DMS 273 treated with DMSO at 0.1 percent for 48 hours (cell line): ENCODE measurements around the gene TRMT11.
"Not testable (repeated sequence)": the region's sequence is repeated elsewhere in the genome, so short reads cannot be mapped to it uniquely, and the experiment has no call there.

Experiments used
- DNase-seq: peaks from one replicate; lab custom pipeline; 2025; lab: John Stamatoyannopoulos, UW

The TRMT11 gene

DNA sequence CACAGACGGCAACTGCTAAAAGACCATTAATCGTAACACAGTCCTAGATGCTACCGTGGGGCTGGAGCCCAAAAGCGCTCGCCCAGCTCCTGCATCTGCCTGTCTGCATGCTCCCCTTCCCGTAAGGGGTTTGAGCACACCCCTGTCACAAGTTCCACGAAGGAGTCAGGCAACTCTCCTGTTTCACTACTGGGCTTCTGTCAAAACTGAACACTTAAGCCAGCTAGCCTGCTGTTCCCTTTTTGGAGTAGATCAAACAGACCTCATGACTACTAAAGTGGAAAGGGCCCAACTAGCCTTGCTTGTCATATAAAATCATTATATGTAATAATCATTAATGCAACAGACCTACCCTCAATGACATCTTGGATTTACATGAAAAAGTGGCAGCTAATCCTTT lies 61.3 kb downstream of the TRMT11 start:
- DNase-seq = no peak

DNA sequence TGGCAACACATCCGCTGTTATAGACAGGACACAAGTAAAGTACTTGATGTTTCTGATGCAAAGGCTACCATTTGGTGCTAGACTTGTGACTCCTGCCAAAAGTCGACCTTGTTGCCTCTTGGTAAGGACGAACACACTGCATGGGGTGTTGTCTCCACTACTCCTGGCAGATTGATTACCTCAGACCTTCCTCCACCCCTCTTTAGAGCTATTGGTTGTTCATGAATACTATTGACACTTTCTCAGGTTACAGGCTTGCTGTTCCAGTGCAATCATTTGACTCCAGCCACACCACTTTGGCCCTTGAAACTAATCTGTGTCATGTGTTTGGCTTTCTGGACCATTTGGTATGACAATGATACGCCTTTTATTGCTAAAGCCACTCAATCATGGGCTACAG lies 62.3 kb downstream of the TRMT11 start:
- no peak for DNase-seq

DNA sequence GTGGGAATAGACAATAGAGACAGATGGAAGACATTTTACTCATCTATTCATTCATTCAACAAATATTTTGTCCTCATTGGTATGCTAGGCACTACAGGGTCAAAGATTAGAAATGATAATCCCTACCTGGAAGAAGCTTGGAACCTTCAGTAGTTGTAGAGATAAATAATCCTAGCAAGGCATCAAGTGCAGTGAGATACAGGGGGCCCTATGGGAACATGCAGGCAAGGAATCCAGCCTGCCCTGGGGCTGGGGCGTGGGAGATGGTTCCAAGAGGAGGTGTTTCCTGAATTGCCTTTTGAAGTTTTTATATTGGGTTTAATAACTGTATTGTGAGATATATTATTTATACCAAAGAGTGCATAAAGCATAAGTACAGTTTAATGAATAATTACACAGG lies 64.5 kb downstream of the TRMT11 start:
- DNase-seq = no peak

DNA sequence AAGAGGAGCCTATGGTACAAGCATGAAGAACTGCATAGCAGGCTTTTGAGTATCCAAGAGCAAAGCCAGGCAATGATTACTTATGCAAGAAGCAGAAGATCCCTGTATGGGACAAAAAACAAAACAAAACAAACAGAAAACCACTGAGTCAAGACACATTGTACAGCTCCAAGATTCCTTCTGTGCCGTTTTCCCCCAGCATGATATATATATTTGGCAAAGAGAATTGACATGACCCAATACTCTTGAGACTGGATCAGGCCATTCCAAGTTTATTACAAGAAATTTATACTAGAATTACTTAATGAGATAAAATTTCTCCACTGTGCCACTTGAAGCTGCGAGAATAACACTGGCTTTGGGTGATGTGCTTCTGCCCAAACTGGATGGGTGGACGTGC lies 65.5 kb downstream of the TRMT11 start:
- DNase-seq = no peak

DNA sequence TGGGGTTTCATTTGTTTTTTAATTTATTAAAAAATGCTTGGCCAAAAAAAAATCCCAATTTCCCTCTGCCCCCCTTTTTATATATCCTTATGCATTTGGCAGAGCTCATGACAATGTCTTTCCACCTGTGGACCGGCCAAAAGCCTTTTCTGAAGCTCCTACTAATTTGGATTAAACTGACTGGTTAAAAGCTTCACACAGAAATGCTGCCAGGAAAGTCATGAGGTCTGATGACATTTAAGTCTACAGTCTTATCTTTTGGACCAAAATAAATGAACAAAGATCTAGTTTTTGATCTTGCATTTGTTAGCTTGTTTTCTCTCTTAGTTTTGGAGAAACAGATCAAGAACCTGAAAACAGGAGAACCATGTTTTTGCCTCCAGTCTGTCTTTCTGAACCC lies 66.1 kb downstream of the TRMT11 start:
- DNase-seq = no peak

DNA sequence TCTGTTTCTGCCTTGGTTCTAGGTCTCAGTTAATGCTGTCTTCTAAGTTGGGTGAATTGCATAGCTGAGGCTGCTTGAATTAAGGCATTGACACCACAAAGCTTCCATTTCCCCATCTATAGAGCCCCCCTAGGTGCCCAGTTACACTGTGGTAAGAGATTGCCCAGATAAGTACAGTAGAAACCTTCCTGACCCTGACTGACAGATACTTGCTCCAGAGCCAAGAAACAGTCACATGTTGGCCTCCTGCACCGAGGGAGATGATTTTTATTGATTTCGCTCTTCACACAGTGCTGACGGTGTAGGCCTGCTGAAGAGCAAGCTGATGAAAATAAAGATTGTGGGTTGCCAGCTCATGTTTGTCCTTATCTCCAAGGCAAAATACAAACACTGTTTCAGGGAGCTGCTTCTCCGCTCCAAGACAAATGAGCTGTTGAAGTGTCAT lies 67.9 kb downstream of the TRMT11 start:
- no peak for DNase-seq

DNA sequence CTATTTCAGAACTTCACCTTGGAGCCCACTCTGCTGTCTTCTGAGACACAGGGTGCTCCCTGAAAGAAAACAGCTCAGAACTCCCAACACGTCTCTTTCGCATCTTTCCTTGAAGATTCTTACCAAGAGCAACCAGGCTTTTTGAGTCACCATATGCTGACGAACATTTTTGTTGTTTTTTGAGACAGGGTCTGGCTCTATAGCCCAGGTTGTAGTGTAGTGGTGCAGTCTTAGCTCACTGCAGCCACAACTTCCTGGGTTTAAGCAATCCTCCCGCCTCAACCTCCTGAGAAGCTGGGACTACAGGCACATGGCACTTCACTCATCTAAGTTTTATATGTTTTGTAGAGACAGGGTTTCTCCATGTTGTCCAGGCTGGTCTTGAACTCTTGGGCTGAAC lies 68.5 kb downstream of the TRMT11 start:
- no peak for DNase-seq

DNA sequence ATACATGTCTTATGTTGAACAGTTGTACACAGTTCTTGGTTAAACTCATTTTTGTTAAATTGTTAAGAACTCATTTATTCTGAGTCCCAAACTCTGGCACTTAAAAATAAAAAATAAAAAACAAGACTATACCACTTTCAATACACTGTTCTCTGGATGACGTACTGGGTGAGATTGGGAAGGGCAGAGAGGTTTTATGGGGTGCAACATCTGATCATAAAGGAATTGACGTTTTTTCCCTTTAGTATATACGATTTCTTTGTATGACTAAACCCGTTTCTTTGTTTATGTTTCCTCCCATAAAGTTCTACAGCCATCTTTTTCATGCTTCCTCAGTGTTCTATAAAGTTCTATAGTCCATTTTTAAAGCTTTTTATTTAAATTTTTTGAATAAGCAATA lies 69.1 kb downstream of the TRMT11 start:
- no peak for DNase-seq

DNA sequence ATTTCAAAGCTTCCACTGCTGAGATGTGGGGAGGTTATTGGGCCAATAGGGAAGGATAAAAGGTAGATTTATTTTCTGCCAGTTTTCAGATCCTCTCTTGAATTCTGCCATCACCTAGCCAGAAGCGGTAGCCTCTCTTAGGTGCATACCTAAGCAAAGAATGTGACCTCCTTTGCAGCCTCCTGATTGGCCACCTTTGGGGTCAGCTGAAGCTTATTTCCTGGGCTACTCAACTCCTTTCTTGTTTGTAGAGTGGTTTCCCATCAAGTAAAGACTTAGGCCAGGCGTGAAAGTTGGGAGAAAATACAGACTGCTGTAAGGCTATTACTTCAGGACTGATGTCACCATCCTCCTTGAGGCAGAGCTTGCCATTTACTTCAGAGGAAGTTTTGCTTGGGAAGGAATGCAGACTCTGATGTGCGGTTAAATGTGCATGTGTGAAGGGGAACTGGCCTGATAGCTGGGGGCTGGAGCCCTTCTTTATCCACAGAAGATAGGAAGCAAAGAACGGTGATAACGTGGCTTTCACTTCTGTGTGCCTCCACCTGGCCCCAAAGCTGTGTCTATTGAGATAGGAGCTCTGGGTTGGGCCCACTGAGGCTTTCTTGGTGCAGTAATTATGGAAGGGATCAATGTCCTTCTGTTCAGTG lies 70.1 kb downstream of the TRMT11 start:
- DNase-seq = no peak

DNA sequence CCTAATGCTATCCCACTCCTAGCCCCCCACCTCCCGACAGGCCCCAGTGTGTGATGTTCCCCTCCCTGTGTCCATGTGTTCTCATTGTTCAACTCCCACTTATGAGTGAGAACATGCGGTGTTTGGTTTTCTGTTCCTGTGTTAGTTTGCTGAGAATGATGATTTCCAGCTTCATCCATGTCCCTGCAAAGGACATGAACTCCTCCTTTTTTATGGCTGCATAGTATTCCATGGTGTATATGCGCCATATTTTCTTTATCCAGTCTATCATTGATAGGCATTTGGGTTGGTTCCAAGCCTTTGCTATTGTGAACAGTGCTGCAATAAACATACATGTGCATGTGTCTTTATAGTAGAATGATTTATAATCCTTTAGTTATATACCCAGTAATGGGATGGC lies 71.7 kb downstream of the TRMT11 start:
- DNase-seq = not testable (repeated sequence)

DNA sequence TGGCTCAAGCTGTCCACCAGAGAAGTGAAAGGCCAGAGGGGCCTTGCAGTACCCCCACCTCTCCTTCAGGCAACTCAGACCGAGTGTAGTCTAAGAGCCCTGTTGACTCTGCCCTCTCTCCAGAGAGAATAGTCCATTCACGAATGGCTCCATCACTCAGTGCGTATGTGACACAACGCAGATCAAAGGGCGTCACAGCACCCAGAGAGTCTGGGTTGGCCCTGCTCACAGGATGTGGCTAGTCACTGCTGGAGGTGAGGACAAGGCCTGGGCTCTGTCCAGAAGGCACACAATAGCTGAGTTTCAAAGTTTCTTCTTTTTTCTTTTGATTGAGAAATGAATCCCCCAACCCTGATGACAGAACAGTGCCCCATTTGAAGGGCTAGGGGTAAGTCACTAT lies 74.1 kb downstream of the TRMT11 start:
- DNase-seq = no peak

DNA sequence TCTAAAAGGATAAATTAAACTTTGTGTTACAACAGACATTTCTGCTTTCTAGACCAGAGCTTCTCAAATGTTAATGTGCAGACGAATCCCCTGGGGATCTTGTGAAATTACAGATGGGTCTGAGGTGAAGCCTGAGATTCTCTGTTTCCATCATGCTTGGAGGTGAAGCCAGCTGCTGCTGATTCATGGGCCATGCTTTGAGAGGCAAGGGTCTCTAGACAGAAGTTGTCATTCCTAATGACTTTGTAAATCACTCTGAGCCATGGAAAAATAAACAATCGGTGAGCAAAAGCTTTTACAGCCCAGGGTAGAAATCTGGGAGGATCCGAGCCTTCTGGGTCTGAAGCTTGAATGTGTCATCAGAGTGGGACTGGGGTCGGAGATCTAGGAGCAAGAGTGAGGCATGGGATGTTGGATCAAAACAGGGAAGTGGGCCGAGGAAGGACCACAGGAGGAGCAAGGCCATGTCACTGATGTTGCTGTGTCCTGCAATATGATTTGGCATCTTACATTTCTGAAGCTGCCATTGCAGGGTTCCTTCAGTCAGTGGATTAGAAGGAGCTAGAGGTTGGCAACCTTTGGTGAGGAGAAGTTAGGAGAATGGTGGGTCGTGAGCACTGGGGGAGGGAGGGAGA lies 77.3 kb downstream of the TRMT11 start:
- no peak for DNase-seq

DNA sequence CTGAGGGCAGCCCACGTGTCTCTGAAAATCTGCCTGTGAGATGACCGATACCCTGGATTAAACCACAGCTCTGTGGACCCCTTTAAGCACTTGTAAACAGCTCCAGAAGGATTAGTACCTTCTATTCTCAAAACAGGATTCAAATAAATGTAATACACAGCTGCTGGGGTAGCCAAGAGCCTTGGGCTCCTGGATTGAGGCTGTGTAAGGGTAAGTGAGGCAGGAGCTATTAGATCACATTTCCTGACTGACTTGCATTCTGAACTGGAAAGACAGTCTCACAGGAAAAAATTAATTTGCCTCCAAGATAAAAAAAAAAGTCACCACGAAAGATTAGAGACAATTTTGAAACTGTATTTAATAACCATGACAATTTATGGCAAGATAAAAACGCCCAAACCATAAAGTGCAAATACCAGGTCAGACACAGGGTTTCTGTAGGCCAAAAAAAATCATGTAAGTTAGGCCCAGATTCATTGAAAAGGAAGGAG lies 78.0 kb downstream of the TRMT11 start:
- no peak for DNase-seq

DNA sequence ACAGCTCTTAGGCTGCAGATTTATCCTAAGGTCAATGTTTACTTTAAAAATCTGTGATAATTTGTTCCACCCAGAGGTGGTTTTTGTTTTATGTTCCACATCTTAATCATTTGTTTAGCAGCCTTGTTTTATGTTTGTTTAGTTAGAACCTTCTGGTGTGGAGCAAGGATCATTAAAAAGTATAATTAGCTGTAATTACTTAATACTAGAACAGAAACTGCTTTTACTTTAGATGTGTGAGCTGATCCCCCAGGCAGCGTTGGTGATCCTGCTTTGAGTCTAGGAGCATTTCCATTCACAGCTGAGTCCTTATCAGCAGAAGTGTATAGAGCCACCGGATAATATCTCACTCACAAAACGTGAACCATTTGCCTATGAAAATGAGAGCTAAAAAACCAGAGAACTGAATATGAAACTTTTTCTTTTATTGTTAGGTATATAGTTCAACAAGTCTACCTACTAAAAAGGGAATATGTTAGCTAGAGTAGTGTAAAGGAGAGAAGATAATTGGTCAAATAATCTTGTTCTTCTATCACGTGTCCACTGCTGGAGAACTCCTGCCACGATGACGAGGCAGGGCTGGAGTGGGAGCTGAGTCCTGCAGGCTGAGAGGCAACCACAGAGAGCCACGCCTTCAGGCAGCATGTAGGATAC lies 78.5 kb downstream of the TRMT11 start:
- DNase-seq = no peak

DNA sequence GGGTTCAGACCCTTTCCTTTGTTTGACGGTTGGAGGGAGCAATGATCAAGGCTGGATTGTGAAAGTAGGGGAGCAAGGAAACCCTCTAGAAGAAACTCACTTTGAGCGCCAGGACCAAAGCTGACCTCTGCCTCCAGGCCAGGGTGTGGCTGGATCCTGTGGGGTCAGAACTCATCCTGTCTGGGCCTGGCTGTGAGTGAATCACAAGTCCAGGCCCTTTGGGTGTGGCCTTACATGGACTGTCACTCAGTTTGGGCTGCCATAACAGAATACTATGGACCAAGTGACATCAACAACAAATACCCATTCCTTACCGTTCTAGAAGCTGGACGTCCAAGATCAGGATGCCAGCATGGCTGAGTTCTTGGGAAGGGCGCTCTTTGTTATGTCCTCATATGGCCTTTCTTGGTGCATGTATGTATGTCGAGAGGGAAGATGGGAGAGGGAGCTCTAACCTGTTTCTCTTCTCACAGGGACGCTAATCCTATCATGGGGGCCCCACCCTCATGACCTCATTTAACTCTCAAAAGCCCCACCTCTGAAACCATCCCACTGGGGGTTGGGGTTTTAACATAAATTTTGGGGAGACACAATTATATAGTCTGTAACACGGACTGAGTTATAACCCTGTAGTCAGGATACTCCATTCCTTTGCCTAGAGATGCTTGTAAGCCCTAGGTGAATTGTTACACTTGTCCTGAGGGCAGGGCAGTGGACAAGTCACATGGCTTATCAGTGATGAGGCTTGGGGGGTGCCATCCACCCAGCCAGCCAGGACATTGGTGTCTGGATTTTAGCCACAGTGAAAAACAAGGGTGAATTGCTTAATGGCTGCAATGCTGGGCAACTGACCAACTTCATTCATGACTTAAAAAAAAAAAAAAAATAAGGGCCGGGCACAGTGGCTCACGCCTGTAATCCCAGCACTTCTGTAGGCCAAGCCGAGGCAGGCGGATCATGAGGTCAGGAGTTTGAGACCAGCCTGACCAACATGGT lies 80.0 kb downstream of the TRMT11 start:
- no peak for DNase-seq

DNA sequence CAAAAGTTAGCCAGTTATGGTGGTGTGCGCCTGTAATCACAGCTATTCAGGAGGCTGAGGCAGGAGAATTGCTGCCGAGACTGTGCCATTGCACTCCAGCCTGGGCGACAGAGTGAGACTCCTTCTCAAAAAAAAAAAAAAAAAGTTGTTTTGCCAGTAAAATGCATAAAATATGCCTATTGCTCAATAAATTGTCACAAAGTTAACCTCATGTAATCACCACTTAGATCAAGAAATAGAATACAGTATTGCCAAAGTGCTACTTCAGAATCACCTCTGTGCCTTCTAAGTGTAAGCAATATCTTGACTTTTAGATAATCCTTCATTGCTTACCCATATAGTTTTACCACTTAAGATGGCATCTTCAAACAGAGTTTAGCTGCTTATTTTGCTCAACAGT lies 80.7 kb downstream of the TRMT11 start:
- no peak for DNase-seq

DNA sequence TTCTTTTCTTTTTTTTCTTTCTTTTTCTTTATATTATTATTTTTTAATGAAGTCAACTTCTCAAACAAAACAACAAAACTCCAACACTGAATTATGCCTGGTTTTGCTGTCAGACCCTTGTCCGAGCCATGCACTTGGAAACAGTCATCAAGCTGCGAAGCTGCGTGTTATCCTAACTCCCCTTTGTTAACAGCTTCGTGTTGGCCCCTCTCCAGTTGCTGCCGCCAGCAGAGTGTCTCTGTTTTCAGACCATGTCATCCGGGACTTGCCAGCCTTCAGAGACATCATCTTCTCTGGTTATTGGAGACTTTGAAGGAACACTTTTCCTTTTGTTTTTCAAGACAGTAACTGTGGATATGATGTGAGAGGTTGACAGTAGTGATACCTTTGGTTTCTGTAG lies 83.1 kb downstream of the TRMT11 start:
- DNase-seq = no peak

DNA sequence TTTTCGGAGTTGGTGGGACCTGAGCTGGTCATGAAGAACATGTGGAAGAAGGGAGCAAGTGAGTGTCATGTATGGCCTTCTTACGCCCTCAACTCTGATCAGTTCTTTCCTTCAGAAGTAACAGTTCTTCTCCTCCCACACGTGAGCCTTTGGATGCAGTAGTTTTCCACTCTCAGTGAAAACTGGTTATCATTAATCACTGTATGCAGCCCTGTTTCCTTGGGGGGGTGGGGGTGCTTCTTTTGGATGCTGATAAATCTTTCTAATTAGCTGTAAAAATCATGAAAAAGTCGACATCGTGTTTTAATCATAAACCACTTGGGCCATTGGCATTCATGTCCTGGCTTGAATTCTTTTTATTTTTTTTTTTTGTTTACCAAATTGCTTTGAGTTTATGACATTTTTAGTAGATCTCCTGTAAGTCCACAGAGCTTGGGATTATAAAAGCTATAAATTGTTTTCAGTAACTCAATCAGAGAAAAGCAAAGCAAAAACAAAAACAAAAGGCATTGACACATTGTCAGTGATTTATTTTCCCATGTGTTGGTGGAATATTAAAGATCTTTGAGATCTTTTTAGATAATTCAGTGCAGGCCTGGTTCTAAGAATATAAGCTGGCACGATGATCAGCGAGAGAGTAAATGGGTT lies 84.8 kb downstream of the TRMT11 start:
- DNase-seq = no peak

DNA sequence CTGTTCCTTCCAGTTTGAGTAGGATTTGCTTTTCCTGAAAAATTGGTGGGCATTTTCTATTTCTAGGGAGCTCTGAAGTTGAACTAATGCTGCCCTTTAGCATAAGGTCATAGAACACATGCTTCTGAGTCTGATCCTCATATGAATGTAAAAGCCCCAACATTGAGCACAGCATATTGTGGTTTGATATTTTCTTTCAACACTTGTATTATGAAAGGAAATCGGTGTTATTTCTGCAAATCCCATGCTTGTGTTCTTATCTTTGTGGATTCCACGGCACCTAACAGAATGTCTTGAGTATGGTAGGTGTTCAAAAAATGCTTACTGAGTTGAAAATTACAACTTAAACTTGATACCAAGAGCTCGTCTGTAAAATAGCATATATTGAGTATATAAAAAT lies 85.8 kb downstream of the TRMT11 start:
- DNase-seq = no peak

DNA sequence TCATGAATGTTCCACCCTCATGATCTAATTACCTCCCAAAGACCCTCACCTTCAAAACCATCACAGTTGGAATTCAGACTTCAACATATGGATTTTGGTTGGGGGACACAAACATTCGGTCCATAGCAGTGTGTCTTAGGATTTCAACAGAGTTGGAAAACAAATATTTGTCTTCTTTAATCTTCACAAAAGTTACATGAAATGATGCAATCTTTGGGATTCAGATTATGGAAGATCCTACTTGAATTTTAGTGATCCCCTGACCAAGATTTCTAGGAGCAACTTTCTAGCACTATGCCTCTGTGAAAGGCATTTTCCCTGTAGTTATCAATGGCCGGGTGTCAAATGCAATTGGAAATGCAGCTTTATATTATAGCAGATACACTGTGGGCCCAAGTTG lies 86.5 kb downstream of the TRMT11 start:
- no peak for DNase-seq

DNA sequence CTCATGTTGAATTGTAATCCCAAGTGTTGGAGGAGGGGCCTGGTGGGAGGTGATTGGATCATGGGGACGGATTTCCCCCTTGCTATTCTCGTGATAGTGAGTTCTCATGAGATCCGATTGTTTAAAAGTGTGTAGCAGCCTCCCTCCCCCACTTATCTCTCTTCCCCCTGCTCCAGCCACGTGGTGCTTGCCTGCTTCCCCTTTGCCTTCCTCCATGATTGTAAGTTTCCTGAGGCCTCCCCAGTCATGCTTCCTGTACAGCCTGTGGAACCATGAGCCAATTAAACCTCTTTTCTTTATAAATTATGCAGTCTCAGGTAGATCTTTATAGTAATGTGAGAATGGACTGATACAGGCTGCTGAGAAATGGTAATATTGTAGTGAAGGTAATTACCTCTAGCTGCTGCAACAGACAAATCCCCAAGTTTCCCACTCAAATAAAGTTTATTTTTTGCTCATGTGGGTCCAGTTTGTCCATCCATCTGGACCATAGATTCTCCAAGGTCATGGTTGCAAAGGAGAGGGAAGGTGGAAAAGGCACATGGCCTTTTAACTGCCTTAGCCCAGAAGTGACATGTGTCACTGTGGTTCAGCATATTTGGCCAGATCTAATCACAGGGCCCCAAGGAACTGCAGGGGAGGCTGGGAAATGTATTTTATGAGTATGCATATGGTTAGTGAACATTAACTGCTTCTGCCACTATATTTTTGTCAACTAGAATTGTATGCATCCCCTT lies 89.2 kb downstream of the TRMT11 start:
- no peak for DNase-seq
